Mesenchymal stem cell (in vitro differentiated cells and primary cell): Measurements from ENCODE around the gene MDC1.

Experiments
- DNase-seq: peaks from one replicate; pipeline ENCODE4 v3.0.0-alpha.2; 2013
- H2AFZ ChIP-seq: one replicate; pipeline ENCODE4 v1.6.1; 2013; ENCODE audit warnings: low read depth, mild to moderate bottlenecking, control low read depth, inconsistent platforms, low read length, moderate library complexity
- H2AK5ac ChIP-seq: 2 replicates; pipeline ENCODE4 v1.6.1; 2013; ENCODE audit warnings: low read length, moderate library complexity, mild to moderate bottlenecking, inconsistent platforms; ENCODE audit not compliant: severe bottlenecking
- H2BK120ac ChIP-seq: one replicate; pipeline ENCODE4 v1.6.1; 2013; ENCODE audit warnings: low read depth, mild to moderate bottlenecking, inconsistent platforms, low read length, moderate library complexity
- H2BK12ac ChIP-seq, 2 experiments: one replicate each; pipeline ENCODE4 v1.6.1; 2013; ENCODE audit warnings: inconsistent platforms in 2 of 2, low read length in 2 of 2, mild to moderate bottlenecking in 2 of 2, moderate library complexity in 2 of 2, control low read depth in 1 of 2
- H2BK15ac ChIP-seq: one replicate; pipeline ENCODE4 v1.6.1; 2013; ENCODE audit warnings: mild to moderate bottlenecking, low read depth, inconsistent platforms; ENCODE audit not compliant: poor library complexity, severe bottlenecking
- H2BK5ac ChIP-seq: 2 replicates; pipeline ENCODE4 v1.6.1; 2013; ENCODE audit warnings: low read depth, mild to moderate bottlenecking, low read length, control low read depth, inconsistent platforms; ENCODE audit not compliant: poor library complexity, severe bottlenecking
- H3K14ac ChIP-seq, 2 experiments: one replicate each; pipeline ENCODE4 v1.6.1; 2013; ENCODE audit warnings: inconsistent platforms in 2 of 2, low read length in 2 of 2, control low read depth in 1 of 2, mild to moderate bottlenecking in 1 of 2, moderate library complexity in 1 of 2
- H3K18ac ChIP-seq, 2 experiments: one replicate each; pipeline ENCODE4 v1.6.1; 2013; ENCODE audit warnings: inconsistent platforms in 2 of 2, low read length in 2 of 2, control low read depth in 1 of 2, low read depth in 1 of 2, mild to moderate bottlenecking in 1 of 2
- H3K23ac ChIP-seq, 2 experiments: one replicate each; pipeline ENCODE4 v1.6.1; 2013; ENCODE audit warnings: inconsistent platforms in 2 of 2, low read length in 2 of 2, mild to moderate bottlenecking in 2 of 2, moderate library complexity in 2 of 2, control low read depth in 1 of 2
- H3K27ac ChIP-seq: 2 replicates; pipeline ENCODE4 v1.5.1; 2013; ENCODE audit warnings: mild to moderate bottlenecking, moderate library complexity, low read length, control low read depth, inconsistent platforms; ENCODE audit not compliant: poor library complexity, severe bottlenecking
- H3K27me3 ChIP-seq, 2 experiments: 2 replicates each; pipeline versions ENCODE4 v1.6.1 to v1.7.0; 2013; ENCODE audit warnings: low read length in 2 of 2, mild to moderate bottlenecking in 2 of 2, moderate library complexity in 2 of 2, control low read depth in 1 of 2, inconsistent platforms in 1 of 2; ENCODE audit not compliant: control insufficient read depth in 1 of 2, insufficient read depth in 1 of 2
- H3K36me3 ChIP-seq, 2 experiments: 2 replicates each; pipeline versions ENCODE4 v1.6.1 to v1.7.0; 2013; ENCODE audit warnings: low read length in 2 of 2, control low read depth in 1 of 2, inconsistent platforms in 1 of 2, low read depth in 1 of 2, mild to moderate bottlenecking in 1 of 2; ENCODE audit not compliant: insufficient read depth in 2 of 2, control insufficient read depth in 1 of 2
- H3K4ac ChIP-seq, 2 experiments: one replicate each; pipeline ENCODE4 v1.6.1; 2013; ENCODE audit warnings: inconsistent platforms in 2 of 2, low read length in 2 of 2, mild to moderate bottlenecking in 2 of 2, moderate library complexity in 2 of 2, control low read depth in 1 of 2, low read depth in 1 of 2
- H3K4me1 ChIP-seq: 2 replicates; pipeline ENCODE4 v1.6.1; 2013; ENCODE audit warnings: low read depth, low read length, control low read depth; ENCODE audit not compliant: control insufficient read depth, insufficient read depth
- H3K4me2 ChIP-seq: 2 replicates; pipeline ENCODE4 v1.6.1; 2013; ENCODE audit warnings: low read length, mild to moderate bottlenecking, inconsistent platforms; ENCODE audit not compliant: poor library complexity, severe bottlenecking
- H3K4me3 ChIP-seq, 2 experiments: 2 replicates each; pipeline versions ENCODE4 v1.5.1 to v1.7.0; 2013; ENCODE audit warnings: low read length in 2 of 2, mild to moderate bottlenecking in 2 of 2, control low read depth in 1 of 2, low read depth in 1 of 2; ENCODE audit not compliant: insufficient read depth in 1 of 2
- H3K79me1 ChIP-seq: replicated peaks from 2 replicates; pipeline ENCODE4 v1.6.1; 2013; ENCODE audit warnings: mild to moderate bottlenecking, control low read depth, low read length, inconsistent platforms; ENCODE audit not compliant: poor library complexity, severe bottlenecking
- H3K9ac ChIP-seq: 2 replicates; pipeline ENCODE4 v1.7.0; 2013; ENCODE audit warnings: mild to moderate bottlenecking, low read length, moderate library complexity
- H3K9me3 ChIP-seq: 2 replicates; pipeline ENCODE4 v1.7.0; 2013; ENCODE audit warnings: mild to moderate bottlenecking, low read length; ENCODE audit not compliant: control insufficient read depth
- H4K8ac ChIP-seq: one replicate; pipeline ENCODE4 v1.6.1; 2013; ENCODE audit warnings: inconsistent platforms, mild to moderate bottlenecking, low read length, moderate library complexity
- H4K91ac ChIP-seq: one replicate; pipeline ENCODE4 v1.6.1; 2013; ENCODE audit warnings: mild to moderate bottlenecking, low read length, inconsistent platforms
- WGBS: methylation state at CpG from one replicate; pipeline ENCODE4 v1.1.7; 2013; ENCODE audit warnings: mixed read lengths; 5-methylcytosine and 5-hydroxymethylcytosine counted together

The MDC1 gene

DNA sequence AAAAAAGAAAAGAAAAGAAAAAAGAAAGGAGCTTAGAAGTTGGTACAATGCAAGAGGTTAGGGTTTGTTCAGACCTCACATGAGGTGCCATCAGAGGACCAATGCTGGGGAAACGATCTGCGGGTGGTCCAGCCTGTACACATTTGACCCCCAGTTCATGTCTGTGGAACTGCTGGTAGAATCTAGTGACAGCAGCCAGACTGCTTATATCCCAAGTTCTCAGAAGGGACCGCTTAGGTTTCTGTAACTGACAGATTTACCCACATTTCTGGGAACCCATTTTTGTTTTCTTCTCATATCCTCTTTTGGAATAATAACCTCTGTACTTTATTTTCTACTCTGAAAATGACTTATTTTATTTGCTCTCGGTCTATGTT is 35.3 kb downstream of the MDC1 start:
- H3K79me1 ChIP-seq: no peaks in the 10 kb centered on the region
- H3K18ac ChIP-seq: peak overlapping the region in 1 of 2 experiments; percentile 42

DNA sequence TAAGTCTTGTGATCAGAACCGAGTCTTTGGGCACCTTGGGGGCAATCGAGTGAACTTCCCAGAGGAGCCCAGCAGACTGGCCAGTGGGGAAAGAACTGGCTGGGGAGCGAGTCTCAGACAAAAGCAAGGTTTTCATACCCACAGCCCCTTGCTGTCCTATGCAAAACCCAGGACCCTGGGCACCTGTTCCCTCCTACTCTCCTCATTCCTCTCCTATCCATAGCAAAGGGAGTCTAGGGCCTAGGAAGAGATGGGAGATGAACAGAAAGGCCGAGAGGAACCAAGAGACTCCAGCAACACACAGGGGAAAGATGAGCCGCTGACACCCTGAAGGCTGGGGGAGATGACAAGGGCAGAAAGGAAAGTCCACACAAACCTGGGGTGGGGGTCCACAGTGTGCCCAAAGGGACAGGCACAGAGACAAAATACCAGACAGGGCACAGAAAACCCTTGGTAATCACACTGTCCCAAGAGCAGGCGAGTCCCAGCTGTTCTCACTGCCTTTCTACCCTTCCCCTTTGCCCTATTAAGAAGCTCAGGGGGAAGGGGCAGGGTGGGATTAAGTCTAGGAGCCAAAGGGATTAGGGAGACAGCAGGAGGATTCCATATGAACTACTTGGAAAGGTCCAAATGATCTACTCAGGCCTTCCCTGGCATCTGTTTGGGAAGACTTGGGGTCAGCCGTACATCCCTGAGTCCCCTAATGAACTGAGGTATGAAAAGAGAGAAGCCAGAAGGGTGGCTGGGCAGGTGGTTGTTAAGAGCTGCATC is 37.1 kb downstream of the MDC1 start:
- H2BK120ac ChIP-seq: no peak overlapping the region
- no peak overlapping the region for H4K91ac ChIP-seq
- H2BK5ac ChIP-seq: no peak overlapping the region
- H3K14ac ChIP-seq: no peak overlapping the region
- no peak overlapping the region for H2AFZ ChIP-seq
- no peak overlapping the region for H3K23ac ChIP-seq
- no peak overlapping the region for H4K8ac ChIP-seq
- peak overlapping the region in 1 of 2 experiments; percentile 70 for H3K4me3 ChIP-seq
- H3K4me2 ChIP-seq: peak overlapping the region; percentile 61
- no peak overlapping the region for H2BK12ac ChIP-seq
- H3K9ac ChIP-seq: peak overlapping the region; percentile 83
- H3K27ac ChIP-seq: peak overlapping the region; percentile 54
- peaks cover 21% of the 10 kb centered on the region for H3K4me1 ChIP-seq
- 74% methylated on average over 5 of the region's 7 CpGs for WGBS
- DNase-seq: no peak
- H2AK5ac ChIP-seq: no peak overlapping the region
- H3K36me3 ChIP-seq: peaks cover 56% of the 10 kb centered on the region in 2 experiments
- H3K18ac ChIP-seq: no peak overlapping the region
- no peak overlapping the region for H3K4ac ChIP-seq
- H3K79me1 ChIP-seq: peaks cover 3% of the 10 kb centered on the region
- no peaks in the 10 kb centered on the region for H3K27me3 ChIP-seq
- H2BK15ac ChIP-seq: peak overlapping the region; percentile 8
- H3K9me3 ChIP-seq: no peaks in the 10 kb centered on the region

More for the DNA sequence above, 35.3 kb downstream of the MDC1 start:
- Histone ChIP-seq H2AK5ac (no peak overlapping the region), H3K4me1 (peaks cover 23% of the 10 kb centered on the region), H2BK12ac (no peak overlapping the region), H2AFZ (no peak overlapping the region), H3K9me3 (no peaks in the 10 kb centered on the region), H2BK120ac (no peak overlapping the region), H3K4me2 (peak overlapping the region; percentile 91), H3K36me3 (peaks cover 49 to 52% of the 10 kb centered on the region in 2 experiments), H2BK15ac (no peak overlapping the region), H2BK5ac (no peak overlapping the region), H3K9ac (peak overlapping the region; percentile 95), H4K91ac (no peak overlapping the region), H3K14ac (no peak overlapping the region), H3K27ac (peak overlapping the region; percentile 98), H3K4ac (no peak overlapping the region), H3K4me3 (peak overlapping the region in 1 of 2 experiments; percentile 93), H4K8ac (no peak overlapping the region), H3K23ac (no peak overlapping the region), H3K27me3 (no peaks in the 10 kb centered on the region)
- no peak for DNase-seq
- WGBS: 37% methylated on average over 4 of the region's 4 CpGs

DNA sequence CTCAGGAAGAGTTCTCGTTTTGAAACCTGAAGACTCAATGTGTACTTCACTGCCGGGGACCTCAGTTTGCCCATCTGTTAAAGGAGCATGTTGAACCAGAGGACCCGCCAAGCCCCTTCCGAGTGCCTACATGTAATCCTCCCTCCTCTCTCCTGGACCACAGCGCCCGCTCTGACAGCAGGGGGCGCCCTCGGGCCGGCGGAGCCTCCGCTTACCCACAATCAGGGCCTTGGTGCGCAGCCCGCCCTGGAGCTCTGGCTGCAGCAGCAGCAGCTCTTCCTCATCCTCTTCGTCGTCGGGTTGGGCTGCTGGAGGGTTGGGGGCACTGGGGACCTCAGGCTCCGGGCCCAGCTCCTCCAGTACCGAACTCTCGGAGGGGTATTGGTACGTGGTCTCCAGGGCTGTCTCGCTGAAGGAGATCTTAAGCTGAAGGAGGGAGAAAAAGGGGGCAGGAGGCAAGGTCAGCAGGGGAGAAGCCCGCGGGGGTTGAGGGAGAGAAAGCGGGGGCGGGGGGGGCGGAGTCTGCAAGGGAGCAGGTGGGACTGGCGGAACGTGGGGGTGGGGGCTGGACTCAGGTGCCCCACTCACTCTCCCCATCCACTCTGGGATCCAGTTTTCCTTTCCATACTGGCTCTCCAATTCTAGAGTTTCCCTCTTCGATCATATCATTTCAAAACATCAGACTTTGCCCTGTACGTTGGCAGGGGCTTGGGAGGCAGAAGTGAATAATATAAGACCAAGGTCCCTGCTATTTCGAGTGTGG is 37.9 kb downstream of the MDC1 start:
- Histone ChIP-seq H2AK5ac (no peak overlapping the region), H3K36me3 (peaks cover 51 to 53% of the 10 kb centered on the region in 2 experiments), H3K4me3 (peak overlapping the region; percentile 14 to 70), H4K8ac (no peak overlapping the region), H4K91ac (no peak overlapping the region), H2BK15ac (no peak overlapping the region), H3K18ac (no peak overlapping the region), H3K4ac (no peak overlapping the region), H3K14ac (no peak overlapping the region), H2BK12ac (no peak overlapping the region), H3K4me2 (peak overlapping the region; percentile 61), H3K23ac (no peak overlapping the region), H2BK5ac (no peak overlapping the region), H3K4me1 (peaks cover 21% of the 10 kb centered on the region), H3K27ac (peak overlapping the region; percentile 54), H3K9me3 (no peaks in the 10 kb centered on the region), H3K27me3 (no peaks in the 10 kb centered on the region), H2BK120ac (no peak overlapping the region), H3K79me1 (peaks cover 3% of the 10 kb centered on the region), H3K9ac (peak overlapping the region; percentile 83), H2AFZ (no peak overlapping the region)
- DNase-seq: peak; percentile 81
- WGBS: 16% methylated on average over 25 of the region's 31 CpGs

DNA sequence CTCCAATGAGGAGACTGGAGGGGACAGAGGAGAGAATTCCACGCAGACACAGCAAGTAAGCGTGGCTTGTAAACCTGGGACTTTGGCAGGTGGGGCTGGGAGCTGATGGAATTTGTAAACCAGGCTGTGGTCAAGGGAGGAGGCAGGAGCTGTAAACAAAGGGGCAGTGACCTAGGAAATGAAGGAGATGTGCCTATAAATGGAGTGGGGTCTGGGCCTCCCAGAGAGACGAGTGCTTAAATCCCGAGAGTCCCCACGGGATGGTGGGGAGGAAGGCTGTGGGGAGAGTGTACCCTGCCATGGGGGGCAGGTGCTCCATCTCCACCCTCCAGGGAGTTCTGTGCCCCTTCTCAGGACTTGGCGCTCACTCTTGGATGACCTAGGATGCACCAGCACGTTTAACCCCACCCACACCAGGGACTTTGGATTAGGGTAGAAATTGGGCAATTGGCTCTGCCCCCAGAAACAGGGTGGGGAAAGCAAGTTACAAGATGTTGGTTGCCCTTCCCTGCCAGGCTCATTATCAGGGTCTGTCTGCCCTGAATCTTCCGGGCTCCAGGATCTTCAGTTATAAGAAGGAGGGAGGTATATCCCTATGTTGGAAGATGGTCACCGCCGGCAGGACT is 40.3 kb downstream of the MDC1 start:
- Histone ChIP-seq H3K27ac (no peak overlapping the region), H4K91ac (peak overlapping the region; percentile 52), H3K4me2 (no peak overlapping the region), H3K79me1 (peaks cover 3% of the 10 kb centered on the region), H3K9ac (no peak overlapping the region), H2BK12ac (peak overlapping the region in 1 of 2 experiments; percentile 19), H3K18ac (no peak overlapping the region), H3K4me1 (peaks cover 23% of the 10 kb centered on the region), H2AK5ac (no peak overlapping the region), H3K9me3 (no peaks in the 10 kb centered on the region), H3K36me3 (peaks cover 41 to 44% of the 10 kb centered on the region in 2 experiments), H2BK15ac (no peak overlapping the region), H2AFZ (no peak overlapping the region), H4K8ac (no peak overlapping the region), H2BK5ac (no peak overlapping the region), H2BK120ac (no peak overlapping the region), H3K23ac (no peak overlapping the region), H3K4ac (no peak overlapping the region), H3K4me3 (no peak overlapping the region), H3K14ac (no peak overlapping the region), H3K27me3 (no peaks in the 10 kb centered on the region)
- no peak for DNase-seq
- WGBS: 92% methylated on average over 8 of the region's 10 CpGs
